Keratinocyte (primary cell): ENCODE measurements around the gene USP13. TPM values are rescaled to one million over a fixed set of nuclear protein-coding genes. Genes with fewer than 3 reads are reported as not detected.

ENCODE experiments used
- DNase-seq: peaks from one replicate; pipeline ENCODE4 v3.0.0-alpha.2; 2011; ENCODE audit warnings: low read depth, missing footprints, low spot score
- FAIRE-seq: peaks from 2 replicates; lab custom pipeline; 2011; peaks lifted over from hg19 to GRCh38; lab: Jason Lieb, UNC
- H2AFZ ChIP-seq: 2 replicates; pipeline ENCODE4 v1.6.0; 2012; ENCODE audit warnings: low read length, control low read depth, inconsistent platforms; ENCODE audit not compliant: control insufficient read depth
- H3K27ac ChIP-seq: 2 replicates; pipeline ENCODE4 v1.5.1; 2011; ENCODE audit warnings: low read length; ENCODE audit not compliant: control insufficient read depth, insufficient read depth
- H3K27me3 ChIP-seq: 3 replicates; pipeline ENCODE4 v1.6.0; 2011; ENCODE audit warnings: low read length; ENCODE audit not compliant: control insufficient read depth, insufficient read depth; ENCODE audit errors: extremely low read depth
- H3K36me3 ChIP-seq, 2 experiments: 2 replicates in 1 of 2; 3 replicates in 1 of 2; pipeline ENCODE4 v1.5.1; 2011; ENCODE audit warnings: low read length in 2 of 2, mild to moderate bottlenecking in 1 of 2; ENCODE audit not compliant: control insufficient read depth in 2 of 2, insufficient read depth in 2 of 2; ENCODE audit errors: extremely low read depth in 1 of 2
- H3K4me1 ChIP-seq: 3 replicates; pipeline ENCODE4 v1.5.1; 2011; ENCODE audit warnings: low read length; ENCODE audit not compliant: control insufficient read depth, insufficient read depth; ENCODE audit errors: extremely low read depth
- H3K4me2 ChIP-seq: 3 replicates; pipeline ENCODE4 v1.6.0; 2011; ENCODE audit warnings: low read depth, low read length; ENCODE audit not compliant: control insufficient read depth, insufficient read depth; ENCODE audit errors: extremely low read depth
- H3K4me3 ChIP-seq, 3 experiments: fragments of 200-600 bp in 1 of 3; sonication (generic) in 1 of 3; 2 replicates in 2 of 3; 3 replicates in 1 of 3; pipeline ENCODE4 v1.5.1; 2011 to 2016; ENCODE audit warnings: low read length in 3 of 3, mild to moderate bottlenecking in 3 of 3, control low read depth in 2 of 3, inconsistent platforms in 1 of 3, low read depth in 1 of 3, mixed read lengths in 1 of 3, mixed run types in 1 of 3, moderate library complexity in 1 of 3; ENCODE audit not compliant: control insufficient read depth in 2 of 3, insufficient read depth in 2 of 3; ENCODE audit errors: extremely low read depth in 1 of 3
- H3K79me2 ChIP-seq: 2 replicates; pipeline ENCODE4 v1.6.0; 2012; ENCODE audit warnings: low read length; ENCODE audit not compliant: control insufficient read depth, insufficient read depth
- H3K9ac ChIP-seq: 3 replicates; pipeline ENCODE4 v1.6.0; 2011; ENCODE audit warnings: low read length; ENCODE audit not compliant: control insufficient read depth, insufficient read depth; ENCODE audit errors: extremely low read depth
- H3K9me1 ChIP-seq: 3 replicates; pipeline ENCODE4 v1.6.0; 2011; ENCODE audit warnings: low read length; ENCODE audit not compliant: control insufficient read depth, insufficient read depth; ENCODE audit errors: extremely low read depth
- H3K9me3 ChIP-seq: 2 replicates; pipeline ENCODE4 v1.5.1; 2012; ENCODE audit warnings: low read depth, low read length; ENCODE audit not compliant: control insufficient read depth
- H4K20me1 ChIP-seq: 3 replicates; pipeline ENCODE4 v1.6.0; 2011; ENCODE audit warnings: low read length; ENCODE audit not compliant: control insufficient read depth, insufficient read depth; ENCODE audit errors: extremely low read depth
- EZH2 ChIP-seq: IDR thresholded peaks from one replicate; pipeline ENCODE4 v1.6.1; 2012; ENCODE audit warnings: inconsistent platforms, mild to moderate bottlenecking, low read length, moderate library complexity
- dilution Hi-C: fragments of 300-500 bp; cut with MboI; formaldehyde crosslinking; loops from one replicate; pipeline ENCODE4 v1.7.0; 2020; ENCODE audit warnings: low sequenced_read_pairs; ENCODE audit not compliant: extremely low pct_ligation_motif_present
- polyA plus RNA-seq, 5 experiments: library from polyadenylated mRNA; depleted of rRNA in 3 of 5; stranded (reverse) in 3 of 5; stranded (forward) in 1 of 5; unstranded in 1 of 5; fragments of >200 nt; gene quantifications; 1 replicate in 1 of 5; 2 replicates in 3 of 5; 3 replicates in 1 of 5; pipeline versions ENCODE4 v1.2.1 to v1.2.3, GENCODE V29; 2011 to 2012; ENCODE audit warnings: missing spikeins in 2 of 5, low read depth in 1 of 5, low replicate concordance in 1 of 5
- TF ChIP-seq, protein P1 (sequence below), 3 experiments: IDR thresholded peaks in 1 of 3; conservative IDR thresholded peaks in 1 of 3; optimal IDR thresholded peaks in 1 of 3; 2 replicates in 2 of 3; 3 replicates in 1 of 3; pipeline versions ENCODE3 to v1.5.1; 2011; ENCODE audit warnings: low read length in 3 of 3, mild to moderate bottlenecking in 3 of 3, moderate library complexity in 2 of 3, control low read depth in 1 of 3, inconsistent platforms in 1 of 3; ENCODE audit not compliant: insufficient read depth in 2 of 3; ENCODE audit errors: extremely low read depth in 1 of 3

Gene USP13
- polyA plus RNA-seq, 1 donor (not counting 4 experiments of a cell fraction or from before 2014, with no cell fraction given): 3.3 TPM

DNA sequence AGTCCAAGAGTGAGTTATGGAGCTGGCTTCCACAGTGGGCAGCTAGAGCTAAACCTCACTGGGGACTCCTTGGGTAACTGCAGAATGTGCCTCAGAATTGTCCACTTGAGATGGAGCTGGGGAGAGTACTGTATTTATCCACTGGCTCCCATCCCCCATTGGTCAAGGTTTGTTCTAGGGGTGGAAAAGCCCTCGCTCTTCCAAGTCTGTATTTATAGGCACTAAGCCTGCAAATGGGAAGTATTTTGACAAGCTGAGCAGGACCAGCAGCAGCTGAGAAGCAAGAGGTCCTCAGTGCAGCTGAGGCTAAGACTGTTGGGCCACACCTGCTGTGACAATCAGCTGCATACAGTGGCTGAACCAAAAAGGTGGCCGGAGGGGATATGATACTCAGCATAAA is 5.8 kb downstream of the USP13 start:
- FAIRE-seq (no peak), DNase-seq (no peak)
- Histone ChIP-seq H3K4me3 (no peak overlapping the region), H4K20me1 (no peaks in the 10 kb centered on the region), H3K9me3 (no peaks in the 10 kb centered on the region), H3K9ac (no peak overlapping the region), H3K36me3 (no peaks in the 10 kb centered on the region), H3K4me2 (no peak overlapping the region), H3K27ac (no peak overlapping the region), H3K79me2 (peaks cover 15% of the 10 kb centered on the region), H2AFZ (no peak overlapping the region), H3K27me3 (no peaks in the 10 kb centered on the region), H3K9me1 (no peaks in the 10 kb centered on the region), H3K4me1 (peaks cover 12% of the 10 kb centered on the region)
- TF ChIP-seq, protein P1, sequence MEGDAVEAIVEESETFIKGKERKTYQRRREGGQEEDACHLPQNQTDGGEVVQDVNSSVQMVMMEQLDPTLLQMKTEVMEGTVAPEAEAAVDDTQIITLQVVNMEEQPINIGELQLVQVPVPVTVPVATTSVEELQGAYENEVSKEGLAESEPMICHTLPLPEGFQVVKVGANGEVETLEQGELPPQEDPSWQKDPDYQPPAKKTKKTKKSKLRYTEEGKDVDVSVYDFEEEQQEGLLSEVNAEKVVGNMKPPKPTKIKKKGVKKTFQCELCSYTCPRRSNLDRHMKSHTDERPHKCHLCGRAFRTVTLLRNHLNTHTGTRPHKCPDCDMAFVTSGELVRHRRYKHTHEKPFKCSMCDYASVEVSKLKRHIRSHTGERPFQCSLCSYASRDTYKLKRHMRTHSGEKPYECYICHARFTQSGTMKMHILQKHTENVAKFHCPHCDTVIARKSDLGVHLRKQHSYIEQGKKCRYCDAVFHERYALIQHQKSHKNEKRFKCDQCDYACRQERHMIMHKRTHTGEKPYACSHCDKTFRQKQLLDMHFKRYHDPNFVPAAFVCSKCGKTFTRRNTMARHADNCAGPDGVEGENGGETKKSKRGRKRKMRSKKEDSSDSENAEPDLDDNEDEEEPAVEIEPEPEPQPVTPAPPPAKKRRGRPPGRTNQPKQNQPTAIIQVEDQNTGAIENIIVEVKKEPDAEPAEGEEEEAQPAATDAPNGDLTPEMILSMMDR (optimal IDR thresholded peaks at IDR 0.05 in 1 of 3, IDR thresholded peaks at IDR 0.05 in 1 of 3, conservative IDR thresholded peaks at IDR 0.05 in 1 of 3; ENCODE audit: extremely low read depth in 1 of 3, insufficient read depth in 2 of 3, low read length in 3 of 3): no peak
- TF ChIP-seq EZH2: no peak
- dilution Hi-C loops: no loop called here

DNA sequence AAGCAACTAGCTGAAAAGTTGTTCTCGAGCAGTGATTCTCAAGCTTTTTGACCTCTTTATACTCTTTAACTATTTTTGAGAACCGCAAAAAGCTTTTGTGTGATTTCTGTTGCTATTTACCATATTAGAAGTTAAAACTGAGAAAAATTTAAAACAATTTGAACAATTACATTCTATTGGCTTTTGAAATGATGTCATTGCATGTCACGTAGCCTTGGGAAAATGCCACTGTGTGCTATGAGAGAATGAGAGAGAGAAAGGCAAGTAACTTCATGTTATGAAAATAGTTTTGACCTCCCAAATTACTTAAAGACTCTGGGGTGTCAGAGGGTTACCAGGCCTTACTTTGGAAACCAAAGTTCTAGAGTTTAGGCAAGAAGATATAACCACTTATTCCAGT is 8.0 kb downstream of the USP13 start:
- dilution Hi-C loops: no loop called here
- H3K9ac ChIP-seq: no peak overlapping the region
- no peak overlapping the region for H2AFZ ChIP-seq
- H3K27me3 ChIP-seq: no peaks in the 10 kb centered on the region
- TF ChIP-seq, protein P1 (optimal IDR thresholded peaks at IDR 0.05 in 1 of 3, IDR thresholded peaks at IDR 0.05 in 1 of 3, conservative IDR thresholded peaks at IDR 0.05 in 1 of 3; ENCODE audit: extremely low read depth in 1 of 3, insufficient read depth in 2 of 3, low read length in 3 of 3): no peak
- no peak for TF ChIP-seq EZH2
- H3K4me3 ChIP-seq: no peak overlapping the region
- no peak overlapping the region for H3K27ac ChIP-seq
- DNase-seq: no peak
- no peak overlapping the region for H3K4me2 ChIP-seq
- no peak for FAIRE-seq
- peaks cover 5% of the 10 kb centered on the region for H3K4me1 ChIP-seq
- no peaks in the 10 kb centered on the region for H3K9me3 ChIP-seq
- no peaks in the 10 kb centered on the region for H3K36me3 ChIP-seq
- no peaks in the 10 kb centered on the region for H3K9me1 ChIP-seq
- H3K79me2 ChIP-seq: peaks cover 7% of the 10 kb centered on the region
- H4K20me1 ChIP-seq: no peaks in the 10 kb centered on the region
